Type B pancreatic cell (in vitro differentiated cells): ENCODE measurements around the gene FRMD8. TPM values are rescaled to one million over a fixed set of nuclear protein-coding genes. Genes with fewer than 3 reads are reported as not detected.

Source experiments
- DNase-seq: peaks from one replicate; pipeline ENCODE4 v3.0.0; 2021; ENCODE audit warnings: mixed read lengths; ENCODE audit not compliant: unreplicated experiment; ENCODE audit errors: extremely low spot score
- H3K27ac Mint-ChIP-seq: 2 replicates; pipeline ENCODE4 v1.8.0; 2021; ENCODE audit warnings: mild to moderate bottlenecking, mixed read lengths
- H3K27me3 Mint-ChIP-seq: 2 replicates; pipeline ENCODE4 v1.8.0; 2021; ENCODE audit warnings: mixed read lengths
- H3K36me3 Mint-ChIP-seq: 2 replicates; pipeline ENCODE4 v1.8.0; 2021; ENCODE audit warnings: mixed read lengths
- H3K4me1 Mint-ChIP-seq: one replicate; pipeline ENCODE4 v1.8.0; 2021; ENCODE audit warnings: mixed read lengths; ENCODE audit not compliant: unreplicated experiment
- H3K4me3 Mint-ChIP-seq: 2 replicates; pipeline ENCODE4 v1.8.0; 2021; ENCODE audit warnings: mild to moderate bottlenecking, mixed read lengths
- H3K9me3 Mint-ChIP-seq: 2 replicates; pipeline ENCODE4 v1.8.0; 2021; ENCODE audit warnings: mixed read lengths
- long read RNA-seq: library from polyadenylated mRNA; unstranded; transcript quantifications from one replicate; pipeline ENCODE4 v2.0.0, GENCODE V29; 2020
- total RNA-seq: library from RNA; stranded (reverse); gene quantifications from 2 replicates; pipeline ENCODE4 v1.2.1, GENCODE V29; 2021; ENCODE audit warnings: low replicate concordance
- TF ChIP-seq, protein P1 (sequence below): fragments of 200-600 bp; sonication (generic); conservative IDR thresholded peaks from 2 replicates; pipeline ENCODE4 v1.5.0; 2021; ENCODE audit warnings: antibody characterized with exemption, mild to moderate bottlenecking

The FRMD8 gene
- total RNA-seq: 35.0 and 41.8 TPM in 2 replicates
- long read RNA-seq, partial matches to known transcripts: 0 of 5 reads
- long read RNA-seq, other reads (novel, unspliced or antisense): 5 of 5 reads

DNA sequence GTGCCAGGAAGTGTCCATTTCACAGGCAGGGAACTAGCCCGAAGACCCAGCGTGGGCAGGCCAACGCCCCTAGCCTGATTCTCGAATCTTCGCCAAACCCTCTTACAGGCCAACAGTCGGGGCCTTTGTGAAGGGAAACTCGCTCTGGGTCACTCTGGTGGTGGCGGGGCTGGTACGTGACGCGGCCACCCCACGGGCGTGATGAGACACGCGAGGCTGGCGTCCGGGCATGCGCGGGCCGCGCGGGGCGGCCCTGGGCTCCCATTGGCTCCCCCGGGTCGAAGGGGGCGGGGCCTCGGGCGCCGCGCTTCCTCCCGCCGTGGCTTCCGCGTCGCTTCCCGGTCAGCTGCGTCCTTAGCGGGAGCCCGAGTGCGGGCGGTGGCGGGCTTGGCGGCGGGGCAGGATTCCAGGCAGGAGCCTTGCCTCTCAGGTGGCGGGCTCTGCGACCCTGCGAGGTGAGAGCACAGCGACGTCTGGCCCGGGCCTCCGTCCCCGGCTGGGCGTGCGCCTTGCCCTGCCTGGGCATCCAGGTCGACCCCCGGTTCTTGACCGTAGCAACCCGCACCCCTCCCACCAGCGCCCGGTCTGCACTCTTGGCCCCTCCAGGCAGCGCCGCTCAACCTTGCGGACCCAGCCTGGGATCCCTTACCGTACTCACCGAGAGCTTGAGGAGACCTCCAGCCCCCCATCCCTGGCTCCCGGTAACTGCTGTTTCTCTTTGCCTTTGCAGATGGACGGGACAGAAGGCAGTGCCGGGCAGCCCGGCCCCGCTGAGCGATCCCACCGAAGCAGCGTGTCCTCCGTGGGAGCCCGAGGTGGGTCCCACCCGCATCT, at the start of gene FRMD8:
TSS of gene FRMD8 (plus strand) at position 331 of the 834 bp plus-strand sequence. CDS start at position 731, 400 bp downstream.
- H3K4me3 Mint-ChIP-seq: peak within 1 kb of the TSS; percentile 92
- peaks cover 49% of the 10 kb centered on the region for H3K4me1 Mint-ChIP-seq
- peaks cover 5% of the 10 kb centered on the region for H3K36me3 Mint-ChIP-seq
- no peaks in the 10 kb centered on the region for H3K27me3 Mint-ChIP-seq
- TF ChIP-seq, protein P1, sequence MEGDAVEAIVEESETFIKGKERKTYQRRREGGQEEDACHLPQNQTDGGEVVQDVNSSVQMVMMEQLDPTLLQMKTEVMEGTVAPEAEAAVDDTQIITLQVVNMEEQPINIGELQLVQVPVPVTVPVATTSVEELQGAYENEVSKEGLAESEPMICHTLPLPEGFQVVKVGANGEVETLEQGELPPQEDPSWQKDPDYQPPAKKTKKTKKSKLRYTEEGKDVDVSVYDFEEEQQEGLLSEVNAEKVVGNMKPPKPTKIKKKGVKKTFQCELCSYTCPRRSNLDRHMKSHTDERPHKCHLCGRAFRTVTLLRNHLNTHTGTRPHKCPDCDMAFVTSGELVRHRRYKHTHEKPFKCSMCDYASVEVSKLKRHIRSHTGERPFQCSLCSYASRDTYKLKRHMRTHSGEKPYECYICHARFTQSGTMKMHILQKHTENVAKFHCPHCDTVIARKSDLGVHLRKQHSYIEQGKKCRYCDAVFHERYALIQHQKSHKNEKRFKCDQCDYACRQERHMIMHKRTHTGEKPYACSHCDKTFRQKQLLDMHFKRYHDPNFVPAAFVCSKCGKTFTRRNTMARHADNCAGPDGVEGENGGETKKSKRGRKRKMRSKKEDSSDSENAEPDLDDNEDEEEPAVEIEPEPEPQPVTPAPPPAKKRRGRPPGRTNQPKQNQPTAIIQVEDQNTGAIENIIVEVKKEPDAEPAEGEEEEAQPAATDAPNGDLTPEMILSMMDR: no peak
- peak; percentile 89 for DNase-seq
- peak within 1 kb of the TSS; percentile 98 for H3K27ac Mint-ChIP-seq
- no peaks in the 10 kb centered on the region for H3K9me3 Mint-ChIP-seq

- H3K36me3 Mint-ChIP-seq: peaks cover 13% of the 10 kb centered on the region
- no peaks in the 10 kb centered on the region for H3K9me3 Mint-ChIP-seq
- TF ChIP-seq, protein P1: no peak
- DNase-seq: no peak
- H3K27me3 Mint-ChIP-seq: no peaks in the 10 kb centered on the region
- H3K27ac Mint-ChIP-seq: peak overlapping the region; percentile 70
- H3K4me3 Mint-ChIP-seq: peak overlapping the region; percentile 67
- peaks cover 21% of the 10 kb centered on the region for H3K4me1 Mint-ChIP-seq
Measured at GRCh38 chr11:65338676-65339075, 47.8 kb upstream of the FRMD8 start.

- Mint-ChIP-seq H3K27me3 (no peaks in the 10 kb centered on the region), H3K36me3 (peaks cover 13% of the 10 kb centered on the region), H3K4me3 (no peak overlapping the region), H3K27ac (no peak overlapping the region), H3K9me3 (no peaks in the 10 kb centered on the region), H3K4me1 (peaks cover 11% of the 10 kb centered on the region)
- no peak for DNase-seq
- TF ChIP-seq, protein P1: no peak
Measured at GRCh38 chr11:65340226-65340625, 46.2 kb upstream of the FRMD8 start.

DNA sequence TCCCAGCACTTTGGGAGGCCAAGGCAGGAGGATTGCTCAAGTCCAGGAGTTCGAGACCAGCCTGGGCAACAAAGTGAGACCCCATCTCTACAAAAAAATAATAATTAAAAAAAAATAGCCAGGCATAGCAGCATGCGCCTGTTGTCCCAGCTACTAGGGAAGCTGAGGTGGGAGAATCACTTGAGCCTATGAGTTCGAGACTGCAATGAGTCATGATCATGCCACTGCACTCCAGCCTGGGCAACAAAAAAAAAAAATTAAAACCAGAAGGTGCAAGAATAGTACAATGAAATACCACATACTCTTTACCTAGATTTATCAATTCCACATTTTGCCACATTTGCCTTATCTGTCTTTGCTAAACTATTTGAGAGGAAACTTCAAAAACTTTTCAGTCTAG, 44.6 kb upstream of the FRMD8 start:
- TF ChIP-seq, protein P1: no peak
- Mint-ChIP-seq H3K4me3 (no peak overlapping the region), H3K9me3 (no peaks in the 10 kb centered on the region), H3K36me3 (peaks cover 22% of the 10 kb centered on the region), H3K4me1 (peaks cover 7% of the 10 kb centered on the region), H3K27ac (no peak overlapping the region), H3K27me3 (no peaks in the 10 kb centered on the region)
- DNase-seq: no peak

- peaks cover 11% of the 10 kb centered on the region for H3K36me3 Mint-ChIP-seq
- TF ChIP-seq, protein P1: no peak
Measured at GRCh38 chr11:65351511-65351910, 34.9 kb upstream of the FRMD8 start.

More at GRCh38 chr11:65351511-65351910, 34.9 kb upstream of the FRMD8 start:
- Mint-ChIP-seq H3K27ac (no peak overlapping the region), H3K4me1 (peaks cover 7% of the 10 kb centered on the region), H3K27me3 (peaks cover 5% of the 10 kb centered on the region), H3K9me3 (no peaks in the 10 kb centered on the region), H3K4me3 (no peak overlapping the region)
- no peak for DNase-seq
